A204.1 (cell line): ENCODE results near the gene PRMT5.

Experiments
- FAIRE-seq: peaks from 2 replicates; lab custom pipeline; 2012; peaks lifted over from hg19 to GRCh38; lab: Jason Lieb, UNC

PRMT5 gene

DNA sequence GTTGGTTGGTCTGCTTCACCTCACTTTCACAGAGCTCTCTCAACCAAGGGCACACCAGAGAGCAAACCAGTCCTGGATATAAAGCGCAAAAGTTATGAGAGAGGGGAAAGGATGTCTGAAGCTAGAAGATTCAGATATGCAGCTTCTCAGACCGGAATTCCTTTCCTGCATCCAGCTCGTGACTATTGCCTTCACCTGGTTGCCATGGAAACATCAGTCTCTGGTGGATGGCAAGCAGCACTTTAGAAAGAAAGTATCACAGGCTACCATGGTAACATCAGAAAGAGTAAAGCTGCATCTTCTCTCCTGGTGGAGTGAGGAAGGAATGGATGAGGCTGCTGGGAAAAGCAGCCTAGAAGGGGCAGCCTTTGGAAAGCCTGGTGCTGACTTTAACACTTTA lies 32.4 kb downstream of the PRMT5 start:
- FAIRE-seq = no peak

GRCh38 chr14:22896356-22896755 lies 32.8 kb downstream of the PRMT5 start:
- FAIRE-seq = no peak

GRCh38 chr14:22895402-22895801 lies 33.8 kb downstream of the PRMT5 start:
- no peak for FAIRE-seq

DNA sequence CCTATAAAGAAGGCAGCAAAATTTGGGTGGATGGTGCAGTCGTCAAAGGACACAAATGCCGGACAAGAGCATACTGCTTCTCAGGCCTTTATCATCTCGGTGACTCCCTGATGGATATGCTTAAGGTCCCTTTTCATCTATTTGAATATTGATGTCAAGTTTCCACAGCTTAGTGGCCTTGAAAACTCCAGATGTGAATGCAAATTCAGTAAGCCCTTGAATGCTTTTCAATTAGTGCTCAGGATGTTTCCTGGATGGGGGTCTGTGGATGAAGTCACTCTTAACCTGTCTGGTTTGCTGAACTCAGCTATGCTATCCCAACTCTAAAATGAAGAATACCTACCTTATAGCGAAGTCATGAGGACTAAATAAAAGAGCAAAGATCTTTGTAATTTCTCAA lies 35.5 kb downstream of the PRMT5 start:
- FAIRE-seq = no peak

- no peak for FAIRE-seq
Measured at GRCh38 chr14:22892488-22892887, 36.7 kb downstream of the PRMT5 start.

GRCh38 chr14:22890416-22890815 lies 38.8 kb downstream of the PRMT5 start:
- no peak for FAIRE-seq

DNA sequence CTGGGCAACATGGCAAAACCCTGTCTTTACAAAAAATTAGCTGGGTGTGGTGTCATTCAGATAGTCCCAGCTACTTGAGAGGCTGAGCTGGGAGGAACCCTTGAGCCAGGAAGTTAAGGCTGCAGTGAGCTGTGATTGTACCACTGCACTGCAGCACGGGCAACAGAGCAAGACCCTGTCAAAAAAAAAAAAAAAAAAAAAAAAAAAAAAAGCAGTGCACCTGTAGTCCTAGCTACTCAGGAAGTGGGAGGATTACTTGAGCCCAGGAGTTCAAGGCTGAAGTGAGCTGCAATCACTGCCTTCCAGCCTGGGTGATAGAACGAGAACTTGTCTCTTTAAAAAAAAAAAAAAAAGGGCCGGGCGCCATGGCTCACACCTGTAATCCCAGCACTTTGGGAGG lies 40.5 kb downstream of the PRMT5 start:
- no peak for FAIRE-seq

DNA sequence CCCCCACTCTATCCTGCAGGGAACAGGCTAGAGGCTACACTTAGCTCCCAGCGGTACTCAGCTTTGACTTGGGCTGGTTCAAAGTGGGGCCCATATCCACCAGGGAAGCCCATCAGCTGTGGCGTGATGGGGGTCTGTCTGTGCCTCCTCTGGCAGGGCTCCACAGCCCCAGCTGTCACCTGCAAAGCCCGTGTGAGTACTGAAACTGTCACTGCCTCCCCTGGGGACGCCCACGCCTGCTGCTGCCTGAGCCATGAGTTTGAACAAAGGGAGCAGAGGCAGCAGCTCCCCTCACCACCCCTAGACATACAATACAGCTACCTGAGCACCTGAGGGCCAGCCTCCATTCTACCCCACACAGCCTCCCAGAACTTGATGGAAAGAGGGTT lies 41.2 kb downstream of the PRMT5 start:
- FAIRE-seq = no peak

GRCh38 chr14:22887260-22887989 lies 41.8 kb downstream of the PRMT5 start:
- FAIRE-seq = no peak

DNA sequence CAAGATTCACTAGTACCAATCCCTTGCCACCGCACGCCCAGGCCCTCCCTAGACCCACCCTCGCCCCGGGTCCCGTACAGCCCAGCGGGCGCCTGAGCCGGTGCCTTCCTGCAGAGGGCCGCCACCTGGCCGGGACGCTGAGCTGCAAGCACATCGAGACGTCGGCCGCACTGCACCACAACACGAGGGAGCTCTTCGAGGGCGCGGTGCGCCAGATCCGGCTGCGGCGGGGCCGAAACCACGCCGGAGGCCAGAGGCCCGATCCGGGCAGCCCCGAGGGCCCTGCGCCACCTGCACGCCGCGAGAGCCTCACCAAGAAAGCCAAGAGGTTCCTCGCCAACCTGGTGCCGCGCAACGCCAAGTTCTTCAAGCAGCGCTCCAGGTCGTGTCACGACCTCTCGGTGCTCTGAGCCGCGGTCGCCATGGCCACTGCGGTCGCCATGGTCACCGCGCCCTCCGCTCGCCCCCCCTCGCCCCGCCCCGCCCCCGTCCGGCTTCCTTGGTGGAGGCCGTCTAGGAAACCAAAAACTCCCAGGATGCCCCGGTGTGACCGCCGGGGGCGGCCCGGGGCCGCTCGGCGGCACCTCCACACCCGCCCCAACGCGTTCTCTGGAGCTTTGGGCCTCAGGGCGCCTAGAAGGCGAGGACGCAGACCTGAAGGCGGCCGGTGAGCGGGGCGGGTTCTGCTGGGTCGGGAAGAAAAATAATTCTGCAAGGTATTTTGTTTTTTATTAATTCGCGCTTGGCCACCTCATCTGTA lies 42.5 kb downstream of the PRMT5 start:
- FAIRE-seq = no peak

- no peak for FAIRE-seq
Measured at GRCh38 chr14:22885975-22886374, 43.2 kb downstream of the PRMT5 start.

DNA sequence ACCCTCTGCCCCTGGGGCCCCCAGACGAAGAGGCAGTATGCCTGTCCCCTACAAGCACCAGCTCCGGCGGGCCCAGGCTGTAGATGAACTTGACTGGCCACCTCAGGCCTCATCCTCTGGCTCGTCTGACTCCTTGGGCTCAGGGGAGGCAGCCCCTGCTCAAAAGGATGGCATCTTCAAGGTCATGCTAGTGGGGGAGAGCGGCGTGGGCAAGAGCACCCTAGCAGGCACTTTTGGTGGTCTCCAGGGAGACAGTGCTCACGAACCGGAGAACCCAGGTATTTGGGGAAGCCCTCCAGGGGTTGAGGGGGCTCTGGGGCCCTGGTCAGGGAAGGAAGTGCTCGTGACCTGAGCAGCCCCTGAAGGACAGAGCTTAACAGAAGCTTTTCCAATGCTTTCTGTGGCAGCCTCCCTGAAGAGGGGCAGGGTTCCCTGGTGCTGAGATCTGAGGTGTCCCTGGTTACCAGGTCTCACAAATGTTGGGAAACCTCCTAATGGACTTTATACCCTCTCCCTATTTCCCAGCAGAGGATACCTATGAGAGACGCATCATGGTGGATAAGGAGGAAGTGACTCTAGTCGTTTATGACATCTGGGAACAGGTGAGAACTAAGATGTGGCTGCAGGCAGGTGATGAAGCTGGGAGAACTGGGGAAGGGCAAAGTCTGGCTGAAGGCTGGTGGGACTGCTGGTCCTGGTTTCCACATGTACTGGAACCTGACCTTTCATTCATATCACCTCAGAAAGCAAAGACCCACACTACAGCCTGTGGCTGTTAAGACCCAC lies 44.2 kb downstream of the PRMT5 start:
- FAIRE-seq = no peak

DNA sequence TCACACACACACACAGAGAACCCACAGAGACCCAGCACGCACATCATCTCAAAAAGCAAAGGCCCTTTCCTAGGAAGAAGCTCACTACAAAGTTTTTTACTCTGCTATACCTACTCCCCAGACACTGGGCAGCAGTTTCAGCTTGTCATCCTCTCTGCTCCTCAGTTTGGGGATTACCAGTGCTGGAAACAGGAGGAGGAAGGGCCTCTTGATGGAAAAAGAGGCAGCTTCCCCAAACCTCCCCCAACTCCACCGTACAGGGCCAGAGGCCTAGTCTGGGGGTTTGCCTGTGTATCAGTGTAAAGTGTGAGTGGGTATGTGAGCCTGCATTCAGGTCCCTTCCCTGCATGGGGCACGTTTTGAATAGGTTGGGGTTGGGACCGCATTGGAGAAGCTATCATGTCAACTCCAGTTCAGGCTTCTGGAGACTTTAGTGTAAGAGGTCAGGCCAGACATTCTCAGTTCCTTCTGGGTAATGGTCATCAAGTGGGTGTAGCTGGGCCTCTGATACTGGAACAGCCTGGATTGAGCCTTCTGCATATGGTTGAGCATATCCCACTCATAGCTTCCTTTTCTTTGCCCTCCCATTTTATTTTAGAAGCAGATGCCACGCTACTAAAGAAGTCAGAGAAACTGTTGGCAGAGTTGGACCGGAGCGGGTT lies 45.0 kb downstream of the PRMT5 start:
- FAIRE-seq = no peak

DNA sequence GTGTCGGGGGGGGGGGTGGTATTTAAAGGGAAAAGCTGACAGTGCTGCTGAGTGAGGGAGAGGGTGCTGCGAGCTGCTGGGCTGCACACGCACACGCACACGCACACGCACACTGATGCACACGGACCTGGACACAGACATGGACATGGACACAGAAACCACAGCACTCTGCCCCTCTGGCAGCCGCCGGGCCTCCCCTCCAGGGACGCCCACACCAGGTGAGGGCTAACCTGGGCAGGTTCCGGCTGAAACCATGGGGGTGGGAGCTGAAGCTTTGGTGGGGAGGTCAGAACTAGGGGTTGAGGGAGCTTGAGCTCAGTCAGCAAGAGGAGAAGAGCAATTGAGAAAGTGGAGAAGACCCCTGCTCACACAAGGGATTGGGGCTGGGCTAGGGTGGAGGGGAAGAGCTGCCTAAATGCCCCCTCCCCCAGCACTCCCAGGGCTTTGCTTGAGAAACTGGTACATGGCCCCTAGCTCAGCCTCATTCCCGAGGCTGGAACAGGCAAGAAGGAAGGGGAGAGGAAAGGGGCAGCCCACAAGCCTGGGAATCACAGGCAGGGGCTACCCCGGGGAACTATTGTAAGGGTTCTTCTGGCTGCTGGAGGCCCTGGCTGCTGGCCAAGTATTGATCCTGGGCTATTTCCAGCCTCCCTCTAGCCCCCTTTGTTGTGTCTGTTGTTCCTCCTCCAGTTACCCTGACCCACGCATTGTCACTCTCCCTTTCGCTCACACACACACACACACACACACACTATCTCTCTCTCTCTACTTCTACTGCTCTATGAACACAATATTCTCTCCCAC lies 45.8 kb downstream of the PRMT5 start, which contains the start of gene REM2:
TSS of gene REM2 (plus strand) at position 50 of the 804 bp plus-strand sequence. CDS start at position 116, 66 bp downstream.
- FAIRE-seq = no peak

DNA sequence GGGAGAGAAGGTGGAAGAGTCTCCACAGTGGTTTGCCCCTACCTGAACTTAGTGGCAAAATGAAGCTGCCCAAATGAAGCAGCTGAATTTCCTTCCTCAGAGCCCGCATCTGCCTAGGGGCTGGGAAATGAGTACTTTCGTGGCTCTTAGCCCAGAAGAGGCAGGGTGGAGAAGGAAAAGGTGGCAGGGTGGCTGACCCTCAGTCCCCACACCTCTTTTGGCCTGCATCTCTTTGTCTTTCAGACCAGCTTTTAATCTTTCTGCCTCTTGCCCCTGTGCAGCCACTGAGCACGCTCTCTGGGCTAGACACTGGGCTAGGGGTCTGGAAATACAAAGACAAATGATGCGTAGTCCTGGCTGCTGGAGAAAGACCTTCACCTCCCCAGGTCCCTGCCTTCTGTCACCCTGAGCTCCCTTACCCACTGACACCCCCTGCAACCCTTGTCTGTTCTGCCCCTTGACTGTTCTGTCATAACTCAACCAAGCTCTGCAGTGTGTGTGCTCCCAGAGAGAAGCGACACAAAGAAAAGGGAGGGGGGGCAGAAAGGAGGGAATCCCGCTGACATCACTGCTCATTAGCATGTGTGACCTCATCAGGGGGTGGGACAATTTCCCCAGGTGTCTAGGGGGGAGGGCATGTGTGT lies 46.5 kb downstream of the PRMT5 start:
- FAIRE-seq = no peak

DNA sequence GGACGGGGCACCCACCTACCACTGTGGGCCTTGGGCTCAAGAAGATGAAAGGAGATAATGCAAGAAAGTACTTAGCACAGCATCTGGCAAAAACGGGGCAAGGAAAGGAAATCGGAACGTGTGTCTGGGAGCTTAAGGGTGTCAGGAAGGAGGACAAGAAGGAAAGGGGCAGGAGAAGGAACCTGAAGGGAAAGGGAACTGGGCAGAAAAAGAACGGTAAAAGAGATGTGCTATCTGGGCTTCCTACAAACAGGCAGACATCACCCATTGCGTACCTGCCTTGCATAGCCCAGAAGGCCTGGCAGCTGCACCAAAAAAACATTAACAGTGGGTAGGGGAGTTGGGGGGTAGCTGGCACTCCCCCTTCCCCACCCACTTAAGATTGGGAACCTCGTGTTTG lies 47.1 kb downstream of the PRMT5 start:
- FAIRE-seq = no peak

DNA sequence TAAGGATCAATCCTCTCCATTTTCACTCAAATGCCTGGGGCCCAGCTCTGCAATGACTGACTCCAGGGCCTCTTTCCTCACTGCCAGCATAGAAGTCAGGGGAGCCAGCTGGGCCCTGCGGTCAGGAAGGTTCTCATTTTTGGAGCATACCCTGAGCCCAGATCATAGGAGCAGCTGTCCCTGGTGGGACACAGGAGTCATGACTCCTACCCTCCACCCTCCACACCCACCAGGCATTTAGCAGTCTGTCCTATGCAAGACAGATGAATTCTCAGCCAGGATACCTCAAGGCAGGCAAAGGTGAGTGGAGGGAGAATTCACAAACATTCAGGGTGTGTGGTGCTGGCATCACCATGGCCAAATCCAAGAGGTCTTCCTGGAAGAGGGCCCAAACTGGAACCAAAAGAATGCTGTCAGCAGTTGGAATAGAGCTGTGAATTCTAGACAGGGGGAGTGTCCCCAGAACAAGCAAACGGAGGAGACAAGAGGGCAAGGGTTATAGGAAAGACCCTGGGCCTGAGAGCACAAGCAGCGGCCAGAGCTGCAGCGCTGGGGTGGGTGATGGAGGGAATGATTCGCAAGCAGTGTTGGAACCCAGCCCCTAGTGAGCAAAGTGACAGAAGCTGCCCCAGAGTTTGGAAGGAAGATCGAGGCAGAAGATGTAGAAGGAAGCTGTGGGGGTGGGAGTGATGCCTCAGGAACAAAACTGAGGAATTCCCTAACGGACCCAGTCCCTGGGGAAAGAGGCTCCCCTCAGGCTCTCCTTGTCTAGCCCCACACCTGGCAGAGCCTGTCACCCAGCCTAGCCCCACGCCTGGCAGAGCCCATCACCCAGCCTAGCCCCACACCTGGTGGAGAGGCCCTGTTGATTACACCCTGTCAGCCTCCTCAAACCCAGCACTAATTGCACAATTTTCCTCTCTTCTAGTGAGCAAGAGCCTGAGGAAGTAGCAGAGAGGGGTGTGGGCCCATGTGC lies 50.6 kb downstream of the PRMT5 start:
- no peak for FAIRE-seq

- no peak for FAIRE-seq
Measured at GRCh38 chr14:22877000-22877501, 52.1 kb downstream of the PRMT5 start.

DNA sequence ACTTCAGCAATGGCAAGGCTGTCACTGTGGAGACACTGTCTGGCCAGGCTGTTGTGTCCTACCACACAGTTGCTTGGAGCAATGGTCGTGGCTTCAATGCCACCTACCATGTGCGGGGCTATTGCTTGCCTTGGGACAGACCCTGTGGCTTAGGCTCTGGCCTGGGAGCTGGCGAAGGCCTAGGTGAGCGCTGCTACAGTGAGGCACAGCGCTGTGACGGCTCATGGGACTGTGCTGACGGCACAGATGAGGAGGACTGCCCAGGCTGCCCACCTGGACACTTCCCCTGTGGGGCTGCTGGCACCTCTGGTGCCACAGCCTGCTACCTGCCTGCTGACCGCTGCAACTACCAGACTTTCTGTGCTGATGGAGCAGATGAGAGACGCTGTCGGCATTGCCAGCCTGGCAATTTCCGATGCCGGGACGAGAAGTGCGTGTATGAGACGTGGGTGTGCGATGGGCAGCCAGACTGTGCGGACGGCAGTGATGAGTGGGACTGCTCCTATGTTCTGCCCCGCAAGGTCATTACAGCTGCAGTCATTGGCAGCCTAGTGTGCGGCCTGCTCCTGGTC lies 53.3 kb downstream of the PRMT5 start:
- FAIRE-seq = no peak
